ENCODE measurements around the gene ANKRD10. TPM values are rescaled to one million over a fixed set of nuclear protein-coding genes. Genes with fewer than 3 reads are reported as not detected.
"Not testable (repeated sequence)": the region's sequence is repeated elsewhere in the genome, so short reads cannot be mapped to it uniquely, and the experiment has no call there.

The ANKRD10 gene
- total RNA-seq, 4 donors from 2014 or later: 128 to 268 (median 235) TPM

- DNase-seq: no peak
- Histone ChIP-seq H3K4me1 (no peaks in the 10 kb centered on the region), H3K27me3 (no peaks in the 10 kb centered on the region), H3K9me3 (no peaks in the 10 kb centered on the region), H3K36me3 (no peaks in the 10 kb centered on the region), H3K27ac (peak overlapping the region in 1 of 2 donors; percentile 82), H3K4me3 (no peak overlapping the region)
- TF ChIP-seq CTCF (IDR thresholded peaks at IDR 0.05) (no peak), POLR2A (IDR thresholded peaks at IDR 0.05) (no peak)
- intact Hi-C loops (cut with DNase I; ENCODE audit: low total_unique reads): no loop called here
These were observed 39.1 kb upstream of the ANKRD10 start for GRCh38 chr13:110953833-110954532.

- intact Hi-C loops (cut with DNase I; ENCODE audit: low total_unique reads): no loop called here
- H3K27me3 ChIP-seq: no peaks in the 10 kb centered on the region
These were observed 38.5 kb upstream of the ANKRD10 start for GRCh38 chr13:110953416-110953815.

GRCh38 chr13:110952135-110952534 is 37.3 kb upstream of the ANKRD10 start:
- H3K27me3 ChIP-seq; H3K4me1 ChIP-seq; intact Hi-C loops (cut with DNase I; ENCODE audit: low total_unique reads); H3K4me3 ChIP-seq; H3K27ac ChIP-seq; DNase-seq; H3K36me3 ChIP-seq; H3K9me3 ChIP-seq: not testable (repeated sequence)

More at GRCh38 chr13:110953416-110953815, 38.5 kb upstream of the ANKRD10 start:
- TF ChIP-seq POLR2A (IDR thresholded peaks at IDR 0.05): no peak
- no peak for TF ChIP-seq CTCF (IDR thresholded peaks at IDR 0.05)
- Histone ChIP-seq H3K4me1 (no peaks in the 10 kb centered on the region), H3K4me3 (no peak overlapping the region), H3K9me3 (no peaks in the 10 kb centered on the region), H3K27ac (peak overlapping the region in 1 of 2 donors; percentile 82), H3K36me3 (no peaks in the 10 kb centered on the region)
- DNase-seq: no peak

GRCh38 chr13:110950819-110951570 is 36.1 kb upstream of the ANKRD10 start:
- Histone ChIP-seq H3K9me3 (no peaks in the 10 kb centered on the region), H3K36me3 (no peaks in the 10 kb centered on the region), H3K27me3 (no peaks in the 10 kb centered on the region), H3K4me3 (no peak overlapping the region), H3K4me1 (no peaks in the 10 kb centered on the region), H3K27ac (no peak overlapping the region)
- TF ChIP-seq POLR2A (IDR thresholded peaks at IDR 0.05) (no peak), CTCF (IDR thresholded peaks at IDR 0.05) (no peak)
- no peak for DNase-seq
- intact Hi-C loops (cut with DNase I; ENCODE audit: low total_unique reads): no loop called here

- Histone ChIP-seq H3K9me3 (no peaks in the 10 kb centered on the region), H3K27me3 (no peaks in the 10 kb centered on the region), H3K36me3 (no peaks in the 10 kb centered on the region), H3K4me1 (no peaks in the 10 kb centered on the region), H3K27ac (no peak overlapping the region), H3K4me3 (no peak overlapping the region)
- DNase-seq: no peak
- intact Hi-C loops (cut with DNase I; ENCODE audit: low total_unique reads): no loop called here
- no peak for TF ChIP-seq CTCF (IDR thresholded peaks at IDR 0.05)
- TF ChIP-seq POLR2A (IDR thresholded peaks at IDR 0.05): no peak
These were observed 35.5 kb upstream of the ANKRD10 start for GRCh38 chr13:110950356-110950755.
